Duodenal mucosa (tissue), 2 donors: Measurements from ENCODE around the gene CHRNE.

Experiments used
- H3K27ac ChIP-seq: one replicate; pipeline ENCODE4 v1.7.0; 2013; ENCODE audit warnings: low read depth, low read length
- H3K27me3 ChIP-seq, 2 donors: one replicate each; pipeline ENCODE4 v1.7.0; 2013; ENCODE audit warnings: low read length in 2 of 2, control low read depth in 1 of 2; ENCODE audit not compliant: insufficient read depth in 2 of 2, control insufficient read depth in 1 of 2
- H3K36me3 ChIP-seq, 2 donors: one replicate each; pipeline ENCODE4 v1.7.0; 2013; ENCODE audit warnings: low read length in 2 of 2, control low read depth in 1 of 2; ENCODE audit not compliant: insufficient read depth in 2 of 2, control insufficient read depth in 1 of 2
- H3K4me1 ChIP-seq, 2 donors: one replicate each; pipeline ENCODE4 v1.7.0; 2013; ENCODE audit warnings: low read length in 2 of 2, control low read depth in 1 of 2; ENCODE audit not compliant: insufficient read depth in 2 of 2, control insufficient read depth in 1 of 2
- H3K4me3 ChIP-seq, 2 donors: one replicate each; pipeline ENCODE4 v1.7.0; 2013; ENCODE audit warnings: low read length in 2 of 2, low read depth in 1 of 2
- H3K9ac ChIP-seq, 2 donors: one replicate each; pipeline ENCODE4 v1.7.0; 2013; ENCODE audit warnings: low read length in 2 of 2, low read depth in 1 of 2
- H3K9me3 ChIP-seq, 2 donors: one replicate each; pipeline ENCODE4 v1.7.0; 2013; ENCODE audit warnings: low read length in 2 of 2, control low read depth in 1 of 2; ENCODE audit not compliant: control insufficient read depth in 1 of 2

Gene CHRNE

DNA sequence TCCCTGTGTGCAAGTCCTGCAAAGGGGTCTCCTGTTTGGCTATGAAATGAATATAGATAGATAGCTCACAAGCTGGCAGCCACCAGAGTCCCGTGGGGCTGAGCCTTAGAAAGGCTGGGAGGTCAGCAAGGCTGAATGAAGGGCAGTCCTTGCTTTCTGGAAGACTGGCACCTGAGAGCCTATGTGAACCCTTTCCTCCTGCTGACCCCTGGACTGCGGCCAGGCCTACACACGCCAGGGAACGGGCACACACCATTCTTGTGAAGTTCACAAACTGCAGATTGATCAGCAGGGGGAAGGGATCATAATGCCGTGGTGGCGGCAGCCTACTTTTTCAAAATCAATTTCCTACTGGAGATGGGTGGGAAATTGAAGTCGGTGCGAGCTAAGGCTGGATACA lies 4.5 kb downstream of the CHRNE start:
- Histone ChIP-seq H3K27ac (no peak overlapping the region), H3K27me3 (peaks cover 10 to 13% of the 10 kb centered on the region in 2 donors), H3K9ac (no peak overlapping the region), H3K36me3 (peaks cover 33 to 38% of the 10 kb centered on the region in 2 donors), H3K4me1 (peaks cover 15 to 39% of the 10 kb centered on the region in 2 donors), H3K4me3 (no peak overlapping the region), H3K9me3 (no peaks in the 10 kb centered on the region)

GRCh38 chr17:4897785-4898184 lies 5.1 kb downstream of the CHRNE start:
- Histone ChIP-seq H3K9me3 (no peaks in the 10 kb centered on the region), H3K27ac (no peak overlapping the region), H3K4me3 (no peak overlapping the region), H3K9ac (no peak overlapping the region), H3K36me3 (peaks cover 38 to 43% of the 10 kb centered on the region in 2 donors), H3K27me3 (peaks cover 10 to 13% of the 10 kb centered on the region in 2 donors), H3K4me1 (peaks cover 10 to 34% of the 10 kb centered on the region in 2 donors)

DNA sequence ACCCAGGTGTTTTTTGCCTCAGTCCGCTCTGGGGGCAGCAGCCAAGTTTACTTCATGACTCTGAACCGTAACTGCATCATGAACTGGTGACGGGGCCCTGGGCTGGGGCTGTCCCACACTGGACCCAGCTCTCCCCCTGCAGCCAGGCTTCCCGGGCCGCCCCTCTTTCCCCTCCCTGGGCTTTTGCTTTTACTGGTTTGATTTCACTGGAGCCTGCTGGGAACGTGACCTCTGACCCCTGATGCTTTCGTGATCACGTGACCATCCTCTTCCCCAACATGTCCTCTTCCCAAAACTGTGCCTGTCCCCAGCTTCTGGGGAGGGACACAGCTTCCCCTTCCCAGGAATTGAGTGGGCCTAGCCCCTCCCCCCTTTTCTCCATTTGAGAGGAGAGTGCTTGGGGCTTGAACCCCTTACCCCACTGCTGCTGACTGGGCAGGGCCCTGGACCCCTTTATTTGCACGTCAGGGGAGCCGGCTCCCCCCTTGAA lies 5.7 kb downstream of the CHRNE start:
- no peak overlapping the region for H3K27ac ChIP-seq
- peaks cover 10 to 13% of the 10 kb centered on the region in 2 donors for H3K27me3 ChIP-seq
- H3K4me1 ChIP-seq = peaks cover 5 to 28% of the 10 kb centered on the region in 2 donors
- H3K9me3 ChIP-seq = no peaks in the 10 kb centered on the region
- H3K4me3 ChIP-seq = no peak overlapping the region
- H3K36me3 ChIP-seq = peaks cover 43 to 48% of the 10 kb centered on the region in 2 donors
- no peak overlapping the region for H3K9ac ChIP-seq

DNA sequence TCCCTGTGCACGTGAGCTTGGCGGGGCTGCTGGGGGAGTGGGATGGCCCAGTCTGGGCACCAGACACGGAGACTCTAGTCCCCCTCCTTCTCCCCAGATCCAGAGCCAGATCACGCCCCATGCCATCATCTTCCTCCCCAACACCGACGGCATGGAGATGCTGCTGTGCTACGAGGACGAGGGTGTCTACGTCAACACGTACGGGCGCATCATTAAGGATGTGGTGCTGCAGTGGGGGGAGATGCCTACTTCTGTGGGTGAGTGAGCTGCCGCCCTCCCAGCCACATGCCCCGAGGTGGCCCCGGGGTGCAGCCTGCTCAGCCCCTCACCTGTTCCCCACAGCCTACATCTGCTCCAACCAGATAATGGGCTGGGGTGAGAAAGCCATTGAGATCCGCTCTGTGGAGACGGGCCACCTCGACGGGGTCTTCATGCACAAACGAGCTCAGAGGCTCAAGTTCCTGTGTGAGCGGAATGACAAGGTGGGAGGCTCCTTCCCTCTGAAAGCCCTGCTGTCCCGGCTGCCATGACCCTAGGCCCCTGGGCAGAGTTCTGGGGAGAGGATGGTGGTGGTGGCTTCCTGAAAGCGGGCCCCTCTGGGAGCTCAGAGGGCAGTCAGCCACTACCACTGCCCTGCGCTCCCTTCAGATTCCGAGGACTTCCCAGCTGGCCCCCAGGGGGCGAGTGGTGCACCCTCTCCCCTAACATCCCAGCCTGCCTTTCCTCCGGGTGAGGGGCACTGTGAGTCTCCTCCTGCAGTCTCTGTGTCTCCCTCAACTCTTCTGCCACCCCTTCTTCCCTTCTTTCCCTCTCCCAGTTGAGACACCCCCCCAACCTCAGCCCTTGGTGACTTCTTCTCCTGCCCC lies 6.3 kb downstream of the CHRNE start:
- Histone ChIP-seq H3K27me3 (peaks cover 10 to 13% of the 10 kb centered on the region in 2 donors), H3K9me3 (no peaks in the 10 kb centered on the region), H3K9ac (no peak overlapping the region), H3K4me1 (peaks cover 5 to 24% of the 10 kb centered on the region in 2 donors), H3K4me3 (no peak overlapping the region), H3K36me3 (peaks cover 47 to 53% of the 10 kb centered on the region in 2 donors), H3K27ac (no peak overlapping the region)

GRCh38 chr17:4895657-4896331 lies 7.1 kb downstream of the CHRNE start:
- Histone ChIP-seq H3K27me3 (peaks cover 10% of the 10 kb centered on the region in 2 donors), H3K36me3 (peaks cover 55 to 61% of the 10 kb centered on the region in 2 donors), H3K4me1 (peaks cover 5 to 21% of the 10 kb centered on the region in 2 donors), H3K9me3 (no peaks in the 10 kb centered on the region), H3K9ac (no peak overlapping the region), H3K4me3 (no peak overlapping the region), H3K27ac (no peak overlapping the region)

- Histone ChIP-seq H3K4me3 (no peak overlapping the region), H3K9me3 (no peaks in the 10 kb centered on the region), H3K9ac (no peak overlapping the region), H3K4me1 (peaks cover 5 to 14% of the 10 kb centered on the region in 2 donors), H3K27me3 (peaks cover 6 to 7% of the 10 kb centered on the region in 2 donors), H3K27ac (no peak overlapping the region), H3K36me3 (peaks cover 62 to 68% of the 10 kb centered on the region in 2 donors)
Observed at GRCh38 chr17:4895121-4895520, 7.8 kb downstream of the CHRNE start.

DNA sequence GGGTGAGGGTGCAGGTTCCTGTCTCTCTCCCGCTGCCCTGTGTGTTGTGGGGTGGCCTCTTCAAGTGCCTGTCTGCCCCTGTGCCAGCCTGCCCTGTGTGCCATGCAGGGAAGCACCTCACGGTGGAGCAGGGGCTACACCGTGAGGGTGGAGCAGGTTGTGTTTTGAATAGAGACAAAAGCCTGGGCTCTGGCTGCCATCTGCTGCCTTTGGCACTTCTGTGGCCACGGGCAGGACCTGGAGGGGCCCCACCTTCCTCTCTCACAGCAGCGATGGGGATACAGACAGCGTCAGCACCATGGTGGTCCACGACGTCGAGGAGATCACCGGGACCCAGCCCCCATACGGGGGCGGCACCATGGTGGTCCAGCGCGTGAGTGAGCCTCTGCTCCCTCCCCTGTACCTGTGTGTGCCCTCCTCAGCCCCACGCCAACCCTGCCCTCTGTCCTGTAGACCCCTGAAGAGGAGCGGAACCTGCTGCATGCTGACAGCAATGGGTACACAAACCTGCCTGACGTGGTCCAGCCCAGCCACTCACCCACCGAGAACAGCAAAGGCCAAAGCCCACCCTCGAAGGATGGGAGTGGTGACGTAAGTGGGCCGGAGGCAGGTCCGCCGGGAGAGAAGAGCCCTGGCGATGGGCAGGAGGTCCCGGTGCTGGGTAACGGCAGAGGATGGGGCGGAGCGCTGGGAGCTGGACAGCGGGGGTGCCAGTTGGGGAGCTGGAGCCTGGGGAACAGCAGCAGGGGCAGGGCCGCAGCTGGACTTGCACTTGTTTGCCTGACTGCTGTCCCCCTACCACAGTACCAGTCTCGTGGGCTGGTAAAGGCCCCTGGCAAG lies 9.0 kb downstream of the CHRNE start:
- no peak overlapping the region for H3K4me3 ChIP-seq
- no peak overlapping the region for H3K27ac ChIP-seq
- H3K36me3 ChIP-seq = peaks cover 62 to 71% of the 10 kb centered on the region in 2 donors
- H3K9me3 ChIP-seq = no peaks in the 10 kb centered on the region
- no peaks in the 10 kb centered on the region for H3K27me3 ChIP-seq
- peaks cover 0 to 6% of the 10 kb centered on the region in 2 donors for H3K4me1 ChIP-seq
- no peak overlapping the region for H3K9ac ChIP-seq

GRCh38 chr17:4893272-4893671 lies 9.6 kb downstream of the CHRNE start:
- H3K27me3 ChIP-seq = no peaks in the 10 kb centered on the region
- H3K4me1 ChIP-seq = no peaks in the 10 kb centered on the region
- peaks cover 62 to 73% of the 10 kb centered on the region in 2 donors for H3K36me3 ChIP-seq
- no peak overlapping the region for H3K4me3 ChIP-seq
- no peak overlapping the region for H3K27ac ChIP-seq
- no peak overlapping the region for H3K9ac ChIP-seq
- no peaks in the 10 kb centered on the region for H3K9me3 ChIP-seq

- Histone ChIP-seq H3K27me3 (no peaks in the 10 kb centered on the region), H3K9ac (no peak overlapping the region), H3K9me3 (no peaks in the 10 kb centered on the region), H3K36me3 (peaks cover 64 to 77% of the 10 kb centered on the region in 2 donors), H3K27ac (no peak overlapping the region), H3K4me1 (no peaks in the 10 kb centered on the region), H3K4me3 (no peak overlapping the region)
Observed at GRCh38 chr17:4892499-4893221, 10.2 kb downstream of the CHRNE start.
